ENCODE measurements around the gene EPX.

The EPX gene

GRCh38 chr17:58231641-58232040 lies 39.1 kb downstream of the EPX start:
- no peak for FAIRE-seq

GRCh38 chr17:58232707-58233156 lies 40.2 kb downstream of the EPX start:
- no peak for FAIRE-seq

- FAIRE-seq, result no peak
Observed at GRCh38 chr17:58233543-58233942, 41.0 kb downstream of the EPX start.

- FAIRE-seq, result no peak
Observed at GRCh38 chr17:58234512-58234911, 42.0 kb downstream of the EPX start.

GRCh38 chr17:58235821-58236220 lies 43.3 kb downstream of the EPX start:
- FAIRE-seq, result no peak

- no peak for FAIRE-seq
Observed at GRCh38 chr17:58236394-58236793, 43.9 kb downstream of the EPX start.

GRCh38 chr17:58238147-58238634 lies 45.7 kb downstream of the EPX start, which contains the start of gene LPO:
Gene LPO, plus strand, starts transcription at chr17:58238584. Its CDS starts 4,396 bp downstream, at chr17:58242980.
- no peak for FAIRE-seq

GRCh38 chr17:58239987-58240386 lies 47.5 kb downstream of the EPX start:
- FAIRE-seq, result no peak

- FAIRE-seq, result no peak
Observed at GRCh38 chr17:58242171-58242784, 49.8 kb downstream of the EPX start.

- no peak for FAIRE-seq
Observed at GRCh38 chr17:58244963-58245362, 52.4 kb downstream of the EPX start.

GRCh38 chr17:58245428-58246103 lies 53.0 kb downstream of the EPX start:
- FAIRE-seq, result no peak

GRCh38 chr17:58246104-58246740 lies 53.7 kb downstream of the EPX start:
- FAIRE-seq, result no peak

GRCh38 chr17:58246781-58247180 lies 54.3 kb downstream of the EPX start:
- FAIRE-seq, result no peak

GRCh38 chr17:58247511-58248363 lies 55.2 kb downstream of the EPX start:
- no peak for FAIRE-seq

GRCh38 chr17:58248955-58249269 lies 56.4 kb downstream of the EPX start:
- FAIRE-seq, result no peak

GRCh38 chr17:58249270-58250133 lies 57.0 kb downstream of the EPX start:
- FAIRE-seq, result no peak

GRCh38 chr17:58250344-58251011 lies 58.0 kb downstream of the EPX start:
- no peak for FAIRE-seq

GRCh38 chr17:58252141-58252540 lies 59.6 kb downstream of the EPX start:
- no peak for FAIRE-seq

GRCh38 chr17:58253082-58253481 lies 60.6 kb downstream of the EPX start:
- FAIRE-seq, result no peak
